Gastroesophageal sphincter (tissue), 4 donors: ENCODE results near the gene RAD51B. TPM values are rescaled to one million over a fixed set of nuclear protein-coding genes. Genes with fewer than 3 reads are reported as not detected.
A peak's percentile ranks its signal among the peaks of the same experiment; 100 is the strongest.

Source experiments
- ATAC-seq: fragments of 150-250 bp; one replicate; pipeline ENCODE4 v1.9.1; 2016; ENCODE audit warnings: mild to moderate bottlenecking, moderate library complexity
- H3K27ac ChIP-seq, 4 donors: fragments of 200-600 bp; sonication (generic) in 3 of 4; 1 replicate in 3 of 4; 2 replicates in 1 of 4; pipeline ENCODE4 v1.5.1; 2016 to 2019
- H3K27me3 ChIP-seq: fragments of 200-600 bp; sonication (generic); one replicate; pipeline ENCODE4 v1.5.1; 2019
- H3K36me3 ChIP-seq, 2 donors: fragments of 200-600 bp; sonication (generic); one replicate each; pipeline ENCODE4 v1.5.1; 2019; ENCODE audit warnings: control low read depth in 1 of 2
- H3K4me1 ChIP-seq, 3 donors: fragments of 200-600 bp; sonication (generic); 1 replicate in 2 of 3; 2 replicates in 1 of 3; pipeline ENCODE4 v1.5.1; 2016 to 2019; ENCODE audit warnings: control low read depth in 2 of 3
- H3K4me3 ChIP-seq, 2 donors: fragments of 200-600 bp; sonication (generic); one replicate each; pipeline ENCODE4 v1.5.1; 2019; ENCODE audit warnings: mild to moderate bottlenecking in 1 of 2, moderate library complexity in 1 of 2
- H3K9me3 ChIP-seq, 3 donors: fragments of 200-600 bp; sonication (generic); one replicate each; pipeline ENCODE4 v1.5.1; 2017 to 2019; ENCODE audit warnings: control low read depth in 2 of 3
- CTCF ChIP-seq, 4 experiments: fragments of 200-600 bp in 2 of 4; fragments of 450-650 bp in 2 of 4; sonication (generic) in 1 of 4; IDR thresholded peaks; one replicate each; pipeline ENCODE4 v1.5.1; 2017 to 2019; ENCODE audit warnings: antibody characterized with exemption in 4 of 4, mild to moderate bottlenecking in 2 of 4, moderate library complexity in 2 of 4
- EP300 ChIP-seq: sonication (generic); formaldehyde crosslinking; IDR thresholded peaks from one replicate; pipeline ENCODE4 v1.6.1; 2017; ENCODE audit warnings: antibody characterized with exemption, mild to moderate bottlenecking
- POLR2A ChIP-seq, 2 donors: fragments of 450-650 bp; IDR thresholded peaks; one replicate each; pipeline ENCODE4 v1.6.1; 2017; ENCODE audit warnings: antibody characterized with exemption in 2 of 2, mild to moderate bottlenecking in 2 of 2, moderate library complexity in 1 of 2
- POLR2AphosphoS5 ChIP-seq: sonication (generic); formaldehyde crosslinking; IDR thresholded peaks from one replicate; pipeline ENCODE4 v1.6.1; 2017; ENCODE audit warnings: antibody characterized with exemption
- WGBS, 2 donors: methylation state at CpG; one replicate each; pipeline ENCODE4 v1.1.5; 2018; ENCODE audit warnings: low coverage in 1 of 2; 5-methylcytosine and 5-hydroxymethylcytosine counted together
- total RNA-seq, 4 donors: library from RNA; depleted of rRNA; stranded (reverse); fragments of >200 nt; gene quantifications; one replicate each; pipeline ENCODE4 v1.1.0, GENCODE V29; 2016

The RAD51B gene
- total RNA-seq, 4 donors from 2014 or later: 5.1 to 7.0 (median 6.0) TPM

- 51 to 64% methylated on average over 7 to 10 of the region's 10 CpGs for WGBS, 2 donors
- H3K36me3 ChIP-seq: no peaks in the 10 kb centered on the region
- no peaks in the 10 kb centered on the region for H3K27me3 ChIP-seq
- peak; percentile 66 for TF ChIP-seq POLR2AphosphoS5
- no peak for TF ChIP-seq EP300
- no peak for TF ChIP-seq POLR2A (IDR thresholded peaks at IDR 0.05)
- TF ChIP-seq CTCF (IDR thresholded peaks at IDR 0.05): no peak
- H3K9me3 ChIP-seq: no peaks in the 10 kb centered on the region
- H3K27ac ChIP-seq: peak overlapping the region in 3 of 4 donors; percentile 65 to 69 (median 68)
- H3K4me3 ChIP-seq: no peak overlapping the region
- H3K4me1 ChIP-seq: peaks cover 0 to 23% (median 3%) of the 10 kb centered on the region in 3 donors
- ATAC-seq: peak; percentile 88
Measured at GRCh38 chr14:68476212-68477109, 656.9 kb downstream of the RAD51B start.

- H3K9me3 ChIP-seq: no peaks in the 10 kb centered on the region
- ATAC-seq: no peak
- H3K4me1 ChIP-seq: peaks cover 0 to 23% (median 3%) of the 10 kb centered on the region in 3 donors
- H3K27me3 ChIP-seq: no peaks in the 10 kb centered on the region
- TF ChIP-seq EP300: no peak
- no peak for TF ChIP-seq POLR2AphosphoS5
- no peak for TF ChIP-seq POLR2A (IDR thresholded peaks at IDR 0.05)
- TF ChIP-seq CTCF (IDR thresholded peaks at IDR 0.05): no peak
- no peak overlapping the region for H3K4me3 ChIP-seq
- no peaks in the 10 kb centered on the region for H3K36me3 ChIP-seq
- H3K27ac ChIP-seq: peak overlapping the region in 3 of 4 donors; percentile 65 to 69 (median 68)
- 98% methylated on average over 4 of the region's 4 CpGs; no CpG with 5 or more reads in 1 of the 2 donors for WGBS, 2 donors
Measured at GRCh38 chr14:68477110-68477455, 657.5 kb downstream of the RAD51B start.

GRCh38 chr14:68477461-68478085, 658.0 kb downstream of the RAD51B start:
- WGBS, 2 donors: 90 to 96% methylated on average over 7 of the region's 8 CpGs
- peak overlapping the region in 3 of 4 donors; percentile 65 to 69 (median 68) for H3K27ac ChIP-seq

GRCh38 chr14:68479247-68479646, 659.7 kb downstream of the RAD51B start:
- H3K27ac ChIP-seq: no peak overlapping the region
- TF ChIP-seq EP300: no peak
- WGBS, 2 donors: 86% methylated on average over 3 of the region's 3 CpGs; no CpG with 5 or more reads in 1 of the 2 donors
- H3K4me1 ChIP-seq: peaks cover 0 to 34% (median 0%) of the 10 kb centered on the region in 3 donors
- no peaks in the 10 kb centered on the region for H3K36me3 ChIP-seq
- no peaks in the 10 kb centered on the region for H3K27me3 ChIP-seq
- ATAC-seq: no peak
- H3K9me3 ChIP-seq: no peaks in the 10 kb centered on the region
- no peak overlapping the region for H3K4me3 ChIP-seq

More at GRCh38 chr14:68477461-68478085, 658.0 kb downstream of the RAD51B start:
- no peak for ATAC-seq
- H3K27me3 ChIP-seq: no peaks in the 10 kb centered on the region
- TF ChIP-seq POLR2AphosphoS5 (no peak), EP300 (no peak), CTCF (IDR thresholded peaks at IDR 0.05) (no peak), POLR2A (IDR thresholded peaks at IDR 0.05) (no peak)
- H3K36me3 ChIP-seq: no peaks in the 10 kb centered on the region
- no peaks in the 10 kb centered on the region for H3K9me3 ChIP-seq
- no peak overlapping the region for H3K4me3 ChIP-seq
- peaks cover 0 to 25% (median 3%) of the 10 kb centered on the region in 3 donors for H3K4me1 ChIP-seq

- 69 to 100% methylated on average over 2 of the region's 2 CpGs for WGBS, 2 donors
- ATAC-seq: no peak
Measured at GRCh38 chr14:68482018-68482417, 662.4 kb downstream of the RAD51B start.

More at GRCh38 chr14:68482018-68482417, 662.4 kb downstream of the RAD51B start:
- H3K27ac ChIP-seq: no peak overlapping the region
- H3K4me1 ChIP-seq: peaks cover 0 to 21% (median 0%) of the 10 kb centered on the region in 3 donors
- no peak for TF ChIP-seq CTCF (IDR thresholded peaks at IDR 0.05)
- H3K4me3 ChIP-seq: no peak overlapping the region
- H3K9me3 ChIP-seq: no peaks in the 10 kb centered on the region
- H3K27me3 ChIP-seq: no peaks in the 10 kb centered on the region
- H3K36me3 ChIP-seq: no peaks in the 10 kb centered on the region
